Measurements from ENCODE around the gene TRIM54. TPM values are rescaled to one million over a fixed set of nuclear protein-coding genes. Genes with fewer than 3 reads are reported as not detected.
"Not testable (repeated sequence)": the region's sequence is repeated elsewhere in the genome, so short reads cannot be mapped to it uniquely, and the experiment has no call there.

TRIM54 gene
- total RNA-seq, 2 experiments from 2014 or later = not detected

- H3K36me3 ChIP-seq (ENCODE audit: insufficient read depth, low read length) = peaks cover 9% of the 10 kb centered on the region
- Mint-ChIP-seq H3K36me3 (ENCODE audit: low read depth) (peaks cover 42% of the 10 kb centered on the region), H3K4me1 (ENCODE audit: low read depth) (peaks cover 63% of the 10 kb centered on the region), H3K4me3 (peak overlapping the region; percentile 35), H3K27me3 (no peaks in the 10 kb centered on the region), H3K9me3 (no peaks in the 10 kb centered on the region), H3K27ac (peak overlapping the region; percentile 34)
- no peaks in the 10 kb centered on the region for H3K27me3 ChIP-seq (ENCODE audit: control insufficient read depth in 1 of 2, insufficient read depth in 2 of 2, low read length in 2 of 2)
- CTCF ChIA-PET = interaction anchor here (1.0 to 1.9 kb wide), 2 partner anchors 12 to 18 kb away, joined by 3 to 8 read pairs; partner anchors contain the start of genes EIF2B4 and SNX17
- H3K4me3 ChIP-seq (ENCODE audit: low read length) = no peak overlapping the region
- H3K9me3 ChIP-seq (ENCODE audit: control insufficient read depth in 1 of 2, insufficient read depth in 1 of 2, low read length in 2 of 2) = no peaks in the 10 kb centered on the region
- intact Hi-C loops (cut with DNase I, micrococcal nuclease) = no loop called here
- DNase-seq (peak in 2 of 14 experiments; percentile 11 to 22), ATAC-seq (ENCODE audit: poor library complexity) (peak; percentile 3)
- H3K27ac ChIP-seq (ENCODE audit: low read depth in 1 of 2, low read length in 2 of 2) = no peak overlapping the region
- H3K4me1 ChIP-seq (ENCODE audit: insufficient read depth, low read length) = peaks cover 36% of the 10 kb centered on the region
- POLR2A ChIA-PET = interaction anchor here (0.7 kb wide), 1 partner anchor 12 kb away, joined by 3 read pairs; no protein-coding TSS in a partner anchor
- TF ChIP-seq, protein P1, sequence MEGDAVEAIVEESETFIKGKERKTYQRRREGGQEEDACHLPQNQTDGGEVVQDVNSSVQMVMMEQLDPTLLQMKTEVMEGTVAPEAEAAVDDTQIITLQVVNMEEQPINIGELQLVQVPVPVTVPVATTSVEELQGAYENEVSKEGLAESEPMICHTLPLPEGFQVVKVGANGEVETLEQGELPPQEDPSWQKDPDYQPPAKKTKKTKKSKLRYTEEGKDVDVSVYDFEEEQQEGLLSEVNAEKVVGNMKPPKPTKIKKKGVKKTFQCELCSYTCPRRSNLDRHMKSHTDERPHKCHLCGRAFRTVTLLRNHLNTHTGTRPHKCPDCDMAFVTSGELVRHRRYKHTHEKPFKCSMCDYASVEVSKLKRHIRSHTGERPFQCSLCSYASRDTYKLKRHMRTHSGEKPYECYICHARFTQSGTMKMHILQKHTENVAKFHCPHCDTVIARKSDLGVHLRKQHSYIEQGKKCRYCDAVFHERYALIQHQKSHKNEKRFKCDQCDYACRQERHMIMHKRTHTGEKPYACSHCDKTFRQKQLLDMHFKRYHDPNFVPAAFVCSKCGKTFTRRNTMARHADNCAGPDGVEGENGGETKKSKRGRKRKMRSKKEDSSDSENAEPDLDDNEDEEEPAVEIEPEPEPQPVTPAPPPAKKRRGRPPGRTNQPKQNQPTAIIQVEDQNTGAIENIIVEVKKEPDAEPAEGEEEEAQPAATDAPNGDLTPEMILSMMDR (IDR thresholded peaks at IDR 0.05) = no peak
Observed at GRCh38 chr2:27351802-27352598, 69.8 kb downstream of the TRIM54 start.

DNA sequence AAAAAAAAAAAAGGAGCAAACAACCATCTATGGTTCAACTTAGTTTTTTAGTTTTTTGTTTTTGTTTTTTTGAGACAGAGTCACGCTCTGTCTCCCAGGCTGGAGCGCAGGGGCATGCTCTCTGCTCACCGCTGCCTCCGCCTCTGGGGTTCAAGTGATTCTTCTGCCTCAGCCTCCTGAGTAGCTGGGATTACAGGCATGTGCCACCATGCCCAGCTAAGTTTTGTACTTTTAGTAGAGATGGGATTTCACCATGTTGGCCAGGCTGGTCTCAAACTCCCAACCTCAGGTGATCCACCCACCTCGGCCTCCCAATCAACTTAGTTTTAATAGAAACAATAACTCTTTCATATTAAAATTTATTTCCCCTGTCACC lies 71.1 kb downstream of the TRIM54 start:
- H3K9me3 Mint-ChIP-seq; H3K4me3 ChIP-seq (ENCODE audit: low read length); H3K27ac ChIP-seq (ENCODE audit: low read depth in 1 of 2, low read length in 2 of 2); CTCF ChIA-PET; H3K4me3 Mint-ChIP-seq; H3K27me3 ChIP-seq (ENCODE audit: control insufficient read depth in 1 of 2, insufficient read depth in 2 of 2, low read length in 2 of 2); H3K36me3 ChIP-seq (ENCODE audit: insufficient read depth, low read length); H3K27me3 Mint-ChIP-seq; H3K9me3 ChIP-seq (ENCODE audit: control insufficient read depth in 1 of 2, insufficient read depth in 1 of 2, low read length in 2 of 2); intact Hi-C loops (cut with DNase I, micrococcal nuclease); DNase-seq; ATAC-seq (ENCODE audit: poor library complexity): not testable (repeated sequence)
- peaks cover 49% of the 10 kb centered on the region for H3K4me1 ChIP-seq (ENCODE audit: insufficient read depth, low read length)
- Mint-ChIP-seq H3K36me3 (ENCODE audit: low read depth) (peaks cover 33% of the 10 kb centered on the region), H3K27ac (peak overlapping the region; percentile 99), H3K4me1 (ENCODE audit: low read depth) (peaks cover 68% of the 10 kb centered on the region)
- POLR2A ChIA-PET = interaction anchor here (1.3 kb wide), 1 partner anchor 56 kb away, joined by 3 read pairs; the partner anchor contains the start of gene PPM1G

DNA sequence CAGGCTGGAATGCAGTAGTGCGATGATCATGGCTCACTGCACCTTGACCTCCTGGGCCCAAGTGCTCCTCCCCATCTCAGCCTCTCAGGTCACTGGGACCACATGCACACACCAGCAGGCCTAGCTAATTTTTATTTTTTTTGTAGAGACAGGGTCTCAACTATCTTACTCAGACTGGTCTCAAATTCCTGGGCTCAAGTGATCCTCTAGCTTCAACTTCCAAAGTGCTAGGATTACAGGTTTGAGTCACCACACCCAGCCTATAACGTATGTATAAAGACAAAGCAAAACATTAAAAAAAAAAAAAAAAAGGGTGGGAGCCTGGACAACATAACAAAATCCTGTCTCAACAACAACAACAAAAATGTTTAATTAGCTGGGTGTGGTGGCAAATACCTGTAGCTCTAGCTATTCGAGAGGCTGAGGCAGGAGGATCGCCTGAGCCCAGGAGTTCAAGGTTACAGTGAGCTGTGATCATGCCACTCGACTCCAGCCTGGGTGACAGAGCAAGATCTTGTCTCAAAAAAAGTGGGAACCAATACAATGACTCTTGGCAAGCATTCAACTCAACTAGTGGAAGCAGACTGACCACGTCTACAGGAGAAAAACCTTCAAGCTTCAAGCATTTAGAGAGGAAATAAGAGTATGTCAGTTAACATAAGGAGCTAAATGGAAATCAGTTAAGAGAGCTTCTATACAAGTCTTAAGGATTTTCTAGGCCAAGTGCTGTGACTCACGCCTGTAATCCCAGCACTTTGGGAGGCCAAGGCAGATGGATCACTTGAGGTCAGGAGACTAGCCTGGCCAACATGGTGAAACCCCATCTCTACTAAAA lies 71.8 kb downstream of the TRIM54 start:
- POLR2A ChIA-PET = interaction anchor here (1.3 kb wide), 1 partner anchor 55 kb away, joined by 3 read pairs; the partner anchor contains the start of gene PPM1G
- TF ChIP-seq, protein P1 (IDR thresholded peaks at IDR 0.05) = no peak

More for the DNA sequence above, 71.8 kb downstream of the TRIM54 start:
- Histone ChIP-seq H3K4me1 (ENCODE audit: insufficient read depth, low read length) (peaks cover 50% of the 10 kb centered on the region), H3K27ac (ENCODE audit: low read depth in 1 of 2, low read length in 2 of 2) (no peak overlapping the region), H3K36me3 (ENCODE audit: insufficient read depth, low read length) (peaks cover 6% of the 10 kb centered on the region), H3K4me3 (ENCODE audit: low read length) (no peak overlapping the region), H3K9me3 (ENCODE audit: control insufficient read depth in 1 of 2, insufficient read depth in 1 of 2, low read length in 2 of 2) (no peaks in the 10 kb centered on the region), H3K27me3 (ENCODE audit: control insufficient read depth in 1 of 2, insufficient read depth in 2 of 2, low read length in 2 of 2) (no peaks in the 10 kb centered on the region)
- Mint-ChIP-seq H3K4me1 (ENCODE audit: low read depth) (peaks cover 70% of the 10 kb centered on the region), H3K27ac (peak overlapping the region; percentile 99), H3K4me3 (peak overlapping the region; percentile 71), H3K36me3 (ENCODE audit: low read depth) (peaks cover 32% of the 10 kb centered on the region), H3K9me3 (no peaks in the 10 kb centered on the region), H3K27me3 (no peaks in the 10 kb centered on the region)
- DNase-seq (no peak), ATAC-seq (ENCODE audit: poor library complexity) (no peak)
- CTCF ChIA-PET = interaction anchor here (0.8 kb wide), 1 partner anchor 16 kb away, joined by 3 read pairs; no protein-coding TSS in a partner anchor
- intact Hi-C loops (cut with DNase I, micrococcal nuclease) = no loop called here
